Vein endothelial cell (primary cell): Measurements from ENCODE around the gene TCN2. TPM values are rescaled to one million over a fixed set of nuclear protein-coding genes. Genes with fewer than 3 reads are reported as not detected.

Experiments
- total RNA-seq: library from RNA; depleted of rRNA; stranded (reverse); fragments of >200 nt; gene quantifications from 2 replicates; pipeline ENCODE4 v1.2.3, GENCODE V29; 2012

TCN2 gene
- total RNA-seq = 58.1 and 70.2 TPM in 2 replicates

DNA sequence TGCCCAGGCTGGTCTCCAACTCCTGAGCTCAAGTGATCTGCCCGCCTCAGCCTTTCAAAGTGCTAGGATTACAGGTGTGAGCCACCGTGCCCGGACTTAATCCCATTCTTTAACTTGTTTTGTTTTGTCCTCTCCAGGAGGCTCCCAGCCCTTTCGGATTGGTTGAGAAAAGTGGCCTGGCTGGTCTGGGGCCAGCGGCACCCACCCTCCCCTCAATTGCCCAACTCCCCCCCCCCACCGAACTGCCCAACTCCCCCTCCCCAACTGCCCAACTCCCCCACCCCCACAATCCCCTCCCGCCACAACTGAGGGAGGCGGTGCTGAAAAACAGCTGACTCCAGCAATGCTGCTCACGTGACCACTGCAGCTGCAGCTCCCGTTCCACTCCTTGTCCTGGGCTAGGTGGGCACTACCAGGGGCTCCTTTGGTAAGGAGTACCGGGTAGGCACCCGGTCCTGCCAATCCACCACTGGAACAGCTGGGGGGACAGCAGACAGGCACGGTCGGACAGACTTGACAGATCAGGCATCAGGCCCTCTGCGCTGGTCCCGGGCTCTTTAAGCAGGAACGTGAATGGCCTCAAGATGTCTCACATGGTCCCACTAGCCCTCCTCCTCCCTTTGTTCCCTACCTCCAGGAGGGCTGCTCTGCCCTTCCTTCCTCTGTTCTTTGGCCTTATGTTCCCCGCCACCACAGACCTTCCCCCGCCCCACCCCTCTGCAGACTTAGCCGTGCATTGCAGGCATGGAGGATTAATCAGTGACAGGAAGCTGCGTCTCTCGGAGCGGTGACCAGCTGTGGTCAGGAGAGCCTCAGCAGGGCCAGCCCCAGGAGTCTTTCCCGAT lies at the start of gene TCN2:
TCN2 (plus strand) TSS at position 720 of the 845 bp plus-strand sequence. CDS start 158 bp downstream, outside the sequence.

DNA sequence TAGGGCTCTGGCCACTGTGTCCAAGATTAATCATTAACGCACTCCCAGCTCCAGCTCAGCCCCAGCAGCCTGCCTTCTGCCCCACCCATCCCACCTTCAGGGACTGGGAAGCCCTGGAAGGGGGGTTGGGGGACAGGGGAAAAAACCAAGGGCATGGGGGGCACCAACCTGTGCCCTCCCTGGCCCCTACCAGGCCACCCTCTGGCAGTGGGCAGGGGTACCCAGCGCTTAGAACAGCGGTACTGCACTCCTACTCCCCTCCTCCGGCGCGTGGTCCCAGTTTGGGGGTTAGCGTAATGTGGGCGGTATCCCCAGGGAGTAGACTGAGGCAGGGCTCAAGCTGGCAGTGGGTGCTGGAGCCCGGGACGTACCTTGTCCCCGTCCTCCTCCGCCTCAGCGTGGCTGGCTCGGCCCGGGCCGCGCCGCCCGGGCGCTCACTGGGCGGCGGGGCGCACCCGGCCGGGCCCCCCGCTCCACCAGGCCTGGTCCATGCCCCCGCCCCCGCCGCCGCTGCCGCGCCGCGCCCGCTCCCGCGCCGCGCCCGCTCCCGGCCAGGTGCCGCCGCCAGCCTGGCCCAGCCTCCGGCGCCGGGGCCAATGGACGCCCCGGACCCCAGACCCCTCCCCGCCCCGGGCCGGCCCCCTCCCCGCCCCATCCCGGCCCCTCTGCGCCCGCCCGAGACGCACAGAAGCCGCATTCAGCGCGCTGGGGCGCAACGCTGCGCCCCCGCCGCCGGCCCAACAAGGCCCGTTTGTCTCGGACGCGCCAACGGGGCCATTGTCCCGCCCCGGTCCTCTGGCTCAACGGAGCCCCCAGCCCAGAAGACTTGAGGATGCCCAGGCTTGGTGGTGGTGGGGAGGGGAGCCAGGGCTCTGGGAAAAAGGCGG lies 32.6 kb upstream of the TCN2 start, which contains the start of gene GAL3ST1:
GAL3ST1 (minus strand) TSS at position 571 of the 887 bp plus-strand sequence. CDS start 17,273 bp downstream, outside the sequence.

DNA sequence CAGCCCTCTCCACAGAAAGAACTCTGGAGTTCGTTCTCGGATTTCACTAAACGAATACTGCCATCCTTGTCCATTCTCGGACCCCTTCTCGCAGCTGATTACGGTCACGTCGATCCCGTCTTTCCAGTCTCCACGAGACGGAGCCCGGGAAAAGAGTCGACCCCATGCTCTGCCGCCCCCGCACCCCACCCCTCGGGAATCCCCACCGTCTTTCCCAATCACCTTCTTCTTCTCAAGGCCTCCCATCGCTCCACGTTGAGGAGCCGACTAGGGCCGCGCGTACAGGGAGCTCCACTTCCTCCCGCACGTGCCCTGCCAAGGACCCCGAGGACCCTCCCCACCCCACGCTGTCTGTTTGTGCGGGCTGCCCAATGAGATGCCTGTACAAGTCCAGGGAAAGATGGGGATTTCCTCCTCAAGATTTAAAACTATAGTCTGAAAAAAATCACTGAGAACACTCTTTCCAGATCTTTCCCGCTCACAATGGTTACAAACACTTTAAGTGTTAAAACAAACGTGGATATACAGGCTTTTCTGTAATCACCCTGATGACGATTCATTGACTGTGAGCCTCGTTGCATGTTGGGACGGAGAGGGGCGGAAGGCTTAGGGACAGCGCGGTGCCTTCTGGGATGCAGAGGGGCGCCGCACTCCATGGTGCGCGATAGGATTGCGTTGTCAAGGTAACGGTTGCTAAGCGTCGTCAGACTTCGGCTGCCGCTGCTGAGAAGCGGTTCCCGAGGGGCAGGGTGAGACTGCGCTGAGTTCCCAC lies 15.2 kb upstream of the TCN2 start, which contains the start of gene PES1:
PES1 (minus strand) TSS at position 323 of the 772 bp plus-strand sequence; CDS start at position 246, 77 bp downstream.

DNA sequence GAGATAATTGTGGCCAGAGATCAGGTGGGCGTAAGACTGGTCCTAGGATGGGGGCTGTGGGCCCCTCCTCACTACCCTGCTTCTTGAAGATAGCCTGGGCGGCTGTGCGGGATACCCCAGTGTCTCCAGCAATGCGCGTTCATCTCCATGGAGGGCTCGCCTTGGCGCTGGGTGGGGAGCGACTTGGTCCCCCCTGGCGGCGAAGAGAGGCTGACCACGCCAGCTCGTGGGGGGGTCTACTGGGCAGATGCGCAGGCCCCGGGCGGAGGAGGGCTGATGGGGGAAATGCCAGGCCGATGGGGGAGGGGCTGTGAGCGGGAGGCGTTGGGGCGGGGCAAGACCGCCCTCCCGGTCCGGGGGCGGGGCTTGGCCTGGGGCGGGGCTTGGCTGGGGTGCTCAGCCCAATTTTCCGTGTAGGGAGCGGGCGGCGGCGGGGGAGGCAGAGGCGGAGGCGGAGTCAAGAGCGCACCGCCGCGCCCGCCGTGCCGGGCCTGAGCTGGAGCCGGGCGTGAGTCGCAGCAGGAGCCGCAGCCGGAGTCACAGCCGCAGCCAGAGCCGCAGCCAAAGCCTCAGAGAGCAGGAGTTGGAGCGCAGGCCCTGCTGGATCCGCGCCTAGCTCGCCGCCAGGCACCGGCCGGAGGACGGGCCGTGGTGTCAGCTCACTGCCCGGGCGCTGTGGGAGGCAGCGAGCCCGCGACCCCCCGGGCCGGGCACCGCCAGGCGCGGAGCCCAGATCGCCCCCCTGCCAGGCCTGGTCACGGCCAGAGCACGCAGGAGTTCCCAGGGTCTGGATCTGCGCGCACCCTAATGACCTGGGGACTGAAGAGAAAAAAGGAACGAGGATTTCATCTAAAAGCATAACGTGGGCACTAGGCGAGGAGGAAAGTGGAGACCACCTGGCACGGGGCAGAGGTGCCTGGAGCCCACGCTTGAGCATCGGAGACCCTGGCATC lies 28.6 kb downstream of the TCN2 start, which contains the start of gene SLC35E4:
SLC35E4 (plus strand) TSS at position 509 of the 953 bp plus-strand sequence. CDS start 670 bp downstream, outside the sequence.

GRCh38 chr22:30667494-30668385 lies 60.8 kb downstream of the TCN2 start, which contains the start of gene DUSP18:
Gene DUSP18 (minus strand): TSS chr22:30667875. CDS start chr22:30664003, 3,872 bp downstream.

Other genes starting within 250 kb of the TCN2 start
- 22.4 and 23.5 TPM in 2 replicates for gene RNF215, start 219.8 kb upstream of the TCN2 start, total RNA-seq
- gene SEC14L2, start 210.2 kb upstream of the TCN2 start, total RNA-seq = 26.8 and 34.2 TPM in 2 replicates
- 31.4 and 35.9 TPM in 2 replicates for gene MTFP1, start 181.4 kb upstream of the TCN2 start, total RNA-seq
- gene SEC14L3, start 135.2 kb upstream of the TCN2 start, total RNA-seq = not detected in 2 replicates
- not detected in 2 replicates for gene SEC14L4, start 101.5 kb upstream of the TCN2 start, total RNA-seq
- gene SEC14L6, start 60.4 kb upstream of the TCN2 start, total RNA-seq = 0.19 TPM in 1 of 2 replicates, not detected in the other
- not detected in 2 replicates for gene GAL3ST1, start 32.5 kb upstream of the TCN2 start, total RNA-seq
- gene PES1, start 15.3 kb upstream of the TCN2 start, total RNA-seq = 88.1 and 90.5 TPM in 2 replicates
- gene SLC35E4, start 28.6 kb downstream of the TCN2 start, total RNA-seq = 22.6 and 26.1 TPM in 2 replicates
- gene DUSP18, start 60.7 kb downstream of the TCN2 start, total RNA-seq = 19.3 and 24.1 TPM in 2 replicates
- gene OSBP2, start 87.7 kb downstream of the TCN2 start, total RNA-seq = 9.9 and 10.8 TPM in 2 replicates